ENCODE results near the gene IL21R.

The IL21R gene

DNA sequence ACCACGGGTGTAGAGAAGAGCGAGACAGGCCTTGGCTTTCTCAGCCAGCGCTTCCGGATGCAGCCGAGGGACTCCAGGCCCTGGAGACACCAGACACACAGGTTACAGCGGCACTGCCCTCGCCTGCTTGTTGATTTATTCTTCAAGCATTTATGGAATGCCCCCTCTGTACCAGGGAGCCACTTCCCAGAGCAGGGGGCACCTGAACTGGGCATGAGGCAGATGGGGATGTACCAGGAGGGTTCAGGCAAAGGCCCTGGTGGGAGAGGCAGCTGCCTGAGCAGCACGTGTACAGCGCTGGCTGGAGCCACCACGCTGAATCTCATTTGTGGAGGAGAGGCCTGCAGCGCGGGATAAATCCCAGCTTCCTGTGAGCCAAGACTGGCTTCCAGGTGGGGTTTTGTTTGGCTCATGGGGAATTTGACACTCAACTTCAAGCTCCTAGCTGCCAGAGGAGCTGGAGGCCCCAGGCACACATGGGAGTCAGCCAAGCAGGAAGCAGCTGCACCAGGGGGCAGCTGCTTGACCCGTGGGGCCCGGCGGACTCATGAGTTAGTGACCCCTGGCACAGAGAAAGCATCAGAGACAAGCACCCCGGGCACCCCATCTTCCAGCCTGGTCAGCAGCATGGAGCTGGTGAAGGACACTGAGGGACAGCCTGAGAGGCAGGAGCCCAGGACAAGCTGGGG lies 59.7 kb downstream of the IL21R start:
- in situ Hi-C loops (cut with HindIII; ENCODE audit: low sequenced_read_pairs) = no loop called here

DNA sequence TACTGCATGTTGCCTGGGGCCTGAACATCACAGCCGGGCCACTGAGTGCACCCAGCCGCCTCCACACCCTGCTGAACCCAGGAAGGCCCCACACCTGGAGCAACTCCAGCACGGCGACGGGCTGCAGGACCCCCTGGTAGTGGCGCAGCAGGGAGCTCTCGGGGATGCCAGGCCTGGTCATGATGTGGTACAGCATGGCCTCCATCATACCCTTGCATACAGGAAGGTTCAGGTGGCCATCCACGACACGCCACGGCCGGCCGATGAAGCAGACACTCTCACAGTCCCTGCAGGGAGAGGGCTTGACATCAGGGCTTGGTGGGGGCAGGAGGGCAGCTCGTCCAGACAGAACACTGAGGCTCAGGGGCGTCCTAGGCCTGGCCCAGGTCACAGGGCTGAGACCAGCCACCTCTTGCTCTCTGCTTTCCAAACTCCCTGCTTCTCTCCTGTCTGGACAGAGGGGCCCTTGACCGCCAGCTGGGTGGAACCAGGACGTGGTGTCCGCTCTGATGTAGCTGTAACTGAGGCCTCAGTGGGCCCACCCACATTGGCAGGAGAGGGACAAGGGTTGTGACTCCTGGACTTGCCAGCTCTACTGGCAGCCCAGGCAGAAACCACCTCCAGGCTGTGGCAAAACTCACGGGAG lies 60.3 kb downstream of the IL21R start:
- in situ Hi-C loops (cut with HindIII; ENCODE audit: low sequenced_read_pairs) = no loop called here

DNA sequence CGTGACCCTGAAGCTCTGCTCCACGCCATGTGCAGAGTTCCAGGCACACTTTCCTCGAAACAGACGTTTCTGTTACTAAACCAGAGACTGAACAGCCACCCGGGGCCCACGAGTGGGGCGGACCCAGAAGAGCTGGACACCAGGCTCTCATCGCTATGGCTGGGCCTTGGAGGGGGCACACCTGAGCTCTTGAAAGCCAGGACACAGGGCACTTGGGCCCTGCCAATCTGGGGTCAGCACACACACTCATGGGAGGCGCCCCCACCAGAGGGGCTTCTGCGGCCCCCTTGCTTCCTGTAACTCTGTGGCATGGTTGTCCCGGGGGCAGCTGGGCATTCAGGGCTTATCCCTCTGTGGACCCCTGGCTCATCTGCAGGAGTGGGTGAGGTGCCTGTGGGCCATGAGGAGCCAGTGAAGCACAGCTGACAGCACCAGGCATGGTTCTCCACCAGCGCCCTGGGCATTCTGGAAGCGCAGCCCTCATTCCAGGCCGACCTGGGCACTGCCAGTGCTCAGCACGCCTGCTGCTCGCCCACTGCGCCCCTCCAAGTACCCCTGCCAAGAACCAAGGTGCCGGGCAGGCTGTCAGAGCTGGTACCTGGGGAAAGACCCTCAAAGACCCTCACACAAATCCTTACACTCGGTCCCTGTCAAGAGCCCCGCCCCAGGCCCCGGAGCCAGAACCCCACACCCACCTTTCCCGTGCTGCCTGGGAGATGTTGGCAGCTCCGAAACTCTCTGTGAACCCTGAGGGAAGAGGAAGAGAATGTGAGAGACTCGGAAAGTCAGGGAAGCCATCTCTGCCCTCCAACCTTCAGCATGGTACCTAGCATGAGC lies 61.1 kb downstream of the IL21R start:
- in situ Hi-C loops (cut with HindIII; ENCODE audit: low sequenced_read_pairs) = no loop called here

DNA sequence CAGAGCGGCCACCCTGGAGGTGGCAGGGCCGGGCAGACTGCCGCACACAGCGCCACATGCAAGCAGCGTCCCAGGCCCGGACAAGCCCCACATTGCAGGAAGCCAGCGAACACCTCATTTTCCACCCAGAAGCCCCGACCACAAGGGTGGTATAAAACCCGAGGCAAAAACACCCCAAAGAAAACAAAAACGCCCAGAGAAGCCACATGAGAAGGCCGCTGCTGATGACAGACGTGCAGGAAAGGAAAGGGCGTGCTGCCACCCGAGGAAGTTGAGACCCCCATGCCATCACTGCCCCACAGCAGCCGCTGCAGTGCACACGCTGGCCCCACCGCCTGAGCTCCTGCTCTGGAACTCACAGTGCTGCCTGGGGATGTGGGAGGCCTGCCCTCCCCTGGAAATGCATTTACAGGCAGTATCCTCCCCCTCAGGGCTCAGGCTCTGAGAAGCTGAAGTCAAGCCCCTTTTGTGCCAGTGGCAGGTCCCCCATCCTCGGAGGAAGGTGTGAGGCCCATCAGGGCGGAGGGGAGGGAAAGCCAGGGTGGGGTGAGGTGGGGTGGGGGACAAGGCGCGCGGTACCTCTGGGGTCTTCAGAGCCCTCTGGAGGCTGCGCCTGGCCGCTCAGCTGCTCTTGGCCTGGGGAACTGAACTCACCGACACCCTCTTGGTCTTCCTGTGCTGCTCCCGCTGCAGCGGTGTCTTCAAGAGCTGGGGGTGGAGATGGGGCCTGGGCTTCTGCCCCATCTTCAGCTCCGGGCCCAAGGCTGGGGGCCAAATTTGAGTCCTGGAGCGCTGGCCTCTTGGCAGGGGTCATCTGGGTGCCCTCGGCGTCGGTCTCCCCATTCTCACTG lies 62.0 kb downstream of the IL21R start:
- in situ Hi-C loops (cut with HindIII; ENCODE audit: low sequenced_read_pairs) = no loop called here

DNA sequence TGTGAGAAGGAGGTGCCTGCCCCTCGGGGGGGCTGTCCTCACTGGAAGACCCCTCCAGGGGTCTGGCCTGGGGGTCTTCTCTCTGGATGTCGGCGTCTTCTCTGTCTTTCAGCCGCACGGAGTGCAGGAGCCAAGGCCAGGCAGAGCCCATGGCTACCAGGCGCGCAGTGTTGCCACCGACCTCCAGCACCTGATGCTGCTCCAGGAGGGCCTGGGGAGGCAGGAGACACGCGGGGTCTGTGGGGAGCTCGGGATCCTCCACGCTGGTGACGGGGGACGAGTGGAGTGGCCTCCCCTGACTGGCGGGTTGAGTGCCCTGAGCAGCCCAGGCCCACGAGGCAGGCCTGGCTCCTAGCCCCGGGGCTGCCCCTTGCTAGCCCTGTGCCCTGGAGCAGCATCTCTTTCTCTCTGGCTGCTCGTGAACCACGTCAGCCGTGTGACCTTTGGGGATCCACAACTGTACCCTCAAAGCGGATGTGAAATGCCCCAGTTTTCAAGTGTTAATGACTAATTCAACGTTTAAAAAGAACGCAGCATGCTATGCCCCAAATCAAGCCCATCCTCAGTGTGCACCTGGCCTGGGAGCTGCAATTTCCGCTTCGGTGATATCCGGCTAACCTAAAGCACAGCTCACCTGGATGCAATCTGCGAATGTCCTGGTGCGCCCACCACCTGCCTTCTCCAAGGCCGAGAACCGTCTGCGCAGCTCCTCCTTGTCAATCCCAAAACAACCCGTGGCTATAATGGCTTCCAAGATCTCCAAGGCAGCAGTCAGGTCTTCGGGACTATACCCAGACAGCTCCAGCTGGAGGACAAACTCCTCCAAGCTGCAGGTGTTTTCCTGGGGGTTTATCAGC lies 62.9 kb downstream of the IL21R start:
- in situ Hi-C loops (cut with HindIII; ENCODE audit: low sequenced_read_pairs) = no loop called here

DNA sequence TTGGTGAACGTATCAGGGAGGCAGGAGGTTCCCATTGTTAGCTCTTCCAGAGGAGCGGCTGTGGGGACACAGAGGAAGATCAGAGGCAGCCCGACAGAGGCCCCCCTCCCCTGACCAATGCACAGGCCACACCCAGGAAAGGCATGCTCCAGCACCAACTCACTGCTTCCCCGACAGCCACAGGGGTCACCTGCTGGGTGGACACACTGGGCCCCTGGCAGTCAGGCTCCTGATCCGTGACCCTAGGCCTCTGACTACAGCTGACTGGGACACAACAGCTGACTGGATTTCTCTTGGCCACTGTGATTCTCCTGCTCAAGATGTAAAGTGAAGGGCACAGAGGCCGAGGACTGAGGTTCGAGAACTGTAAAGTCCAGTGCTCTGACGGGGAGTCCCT lies 63.5 kb downstream of the IL21R start:
- in situ Hi-C loops (cut with HindIII; ENCODE audit: low sequenced_read_pairs) = no loop called here

DNA sequence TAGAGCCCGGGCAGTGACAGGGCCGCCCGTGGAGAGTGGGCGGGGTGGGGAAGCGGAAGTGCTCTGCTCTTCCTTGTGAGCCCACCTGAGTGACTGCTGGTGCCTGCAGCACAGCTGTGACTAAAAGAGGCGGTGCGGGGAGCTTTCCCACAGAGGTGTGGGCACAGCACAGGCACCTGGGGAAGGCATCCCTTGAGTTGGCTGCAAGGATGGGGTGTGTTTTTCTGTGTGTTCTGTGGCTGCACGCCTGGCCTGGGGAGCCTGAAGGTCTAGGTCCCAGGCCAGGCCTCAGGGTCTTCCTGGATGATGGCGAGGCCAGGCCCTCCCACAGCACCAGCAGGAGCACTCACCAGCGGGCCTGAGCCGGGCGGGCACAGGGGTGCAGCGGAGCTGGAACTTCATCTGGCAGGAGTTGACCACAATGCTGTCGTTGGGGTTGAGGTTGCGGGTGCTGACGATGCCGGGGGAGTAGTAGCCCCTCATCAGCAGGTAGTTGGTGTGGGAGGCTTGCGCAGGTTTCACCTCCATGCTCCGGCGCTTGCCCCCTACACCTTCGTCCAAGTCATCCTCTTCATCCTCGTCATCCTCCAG lies 67.1 kb downstream of the IL21R start:
- in situ Hi-C loops (cut with HindIII; ENCODE audit: low sequenced_read_pairs) = no loop called here

DNA sequence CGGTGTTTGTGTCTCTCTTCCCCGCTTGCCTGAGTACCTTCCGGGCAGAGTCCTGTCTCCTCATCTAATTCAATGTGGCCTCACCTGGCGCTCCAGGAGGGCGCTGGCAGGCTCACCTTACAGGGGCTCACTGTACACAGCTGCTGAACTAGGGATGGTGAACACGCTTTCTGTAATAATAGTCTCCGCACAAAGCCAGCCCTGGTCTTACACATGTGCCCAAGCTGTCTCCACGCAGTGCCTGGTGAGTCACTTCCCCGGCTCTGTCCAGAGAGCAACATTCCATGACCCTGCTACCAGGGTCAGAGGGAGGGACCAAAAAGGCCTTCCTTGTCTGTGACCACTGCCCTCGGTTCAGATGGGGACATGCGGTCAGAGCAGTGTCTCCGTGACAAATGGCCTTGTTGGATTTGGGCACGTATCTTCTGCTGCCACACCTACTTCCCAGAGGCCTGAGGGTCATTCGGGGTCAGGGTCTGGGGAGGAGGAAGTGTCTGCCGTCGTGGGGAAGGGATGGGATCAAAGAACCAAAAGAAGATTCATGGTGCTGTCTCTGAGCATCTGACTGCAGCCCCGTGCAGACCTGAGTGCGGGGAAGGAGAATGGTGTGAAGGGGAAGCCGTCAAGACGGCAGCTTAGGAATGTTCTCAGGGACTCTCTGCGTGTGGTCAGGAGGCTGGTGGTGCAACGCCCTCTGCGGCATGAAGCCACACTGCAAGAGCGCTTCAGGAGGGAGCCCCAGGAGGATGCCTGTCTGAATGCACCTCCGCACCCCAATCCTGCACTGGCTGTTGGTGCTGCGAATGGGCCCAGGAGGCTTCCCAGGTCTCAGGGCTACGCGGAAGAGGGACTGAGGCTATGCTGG lies 68.8 kb downstream of the IL21R start:
- in situ Hi-C loops (cut with HindIII; ENCODE audit: low sequenced_read_pairs) = no loop called here

DNA sequence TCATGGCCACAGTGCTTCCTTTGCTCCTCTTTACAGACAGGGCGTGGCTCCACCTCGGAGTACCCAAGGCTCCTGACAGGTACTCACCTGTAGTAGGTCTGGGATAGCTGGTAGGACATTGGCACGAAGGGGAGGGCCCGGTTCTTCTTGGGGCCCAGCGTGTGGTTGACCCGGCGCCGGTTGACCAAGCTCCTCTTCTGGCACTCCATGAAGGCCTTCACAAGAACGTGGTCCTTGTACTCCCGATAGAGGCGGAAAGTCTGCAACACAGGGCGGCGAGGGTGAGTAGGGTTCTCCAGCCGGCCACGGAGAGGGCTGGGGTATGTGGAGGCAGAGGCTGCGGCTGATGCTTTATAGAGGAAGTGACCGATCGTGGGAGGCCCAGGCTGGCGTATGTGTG lies 69.7 kb downstream of the IL21R start:
- in situ Hi-C loops (cut with HindIII; ENCODE audit: low sequenced_read_pairs) = no loop called here

DNA sequence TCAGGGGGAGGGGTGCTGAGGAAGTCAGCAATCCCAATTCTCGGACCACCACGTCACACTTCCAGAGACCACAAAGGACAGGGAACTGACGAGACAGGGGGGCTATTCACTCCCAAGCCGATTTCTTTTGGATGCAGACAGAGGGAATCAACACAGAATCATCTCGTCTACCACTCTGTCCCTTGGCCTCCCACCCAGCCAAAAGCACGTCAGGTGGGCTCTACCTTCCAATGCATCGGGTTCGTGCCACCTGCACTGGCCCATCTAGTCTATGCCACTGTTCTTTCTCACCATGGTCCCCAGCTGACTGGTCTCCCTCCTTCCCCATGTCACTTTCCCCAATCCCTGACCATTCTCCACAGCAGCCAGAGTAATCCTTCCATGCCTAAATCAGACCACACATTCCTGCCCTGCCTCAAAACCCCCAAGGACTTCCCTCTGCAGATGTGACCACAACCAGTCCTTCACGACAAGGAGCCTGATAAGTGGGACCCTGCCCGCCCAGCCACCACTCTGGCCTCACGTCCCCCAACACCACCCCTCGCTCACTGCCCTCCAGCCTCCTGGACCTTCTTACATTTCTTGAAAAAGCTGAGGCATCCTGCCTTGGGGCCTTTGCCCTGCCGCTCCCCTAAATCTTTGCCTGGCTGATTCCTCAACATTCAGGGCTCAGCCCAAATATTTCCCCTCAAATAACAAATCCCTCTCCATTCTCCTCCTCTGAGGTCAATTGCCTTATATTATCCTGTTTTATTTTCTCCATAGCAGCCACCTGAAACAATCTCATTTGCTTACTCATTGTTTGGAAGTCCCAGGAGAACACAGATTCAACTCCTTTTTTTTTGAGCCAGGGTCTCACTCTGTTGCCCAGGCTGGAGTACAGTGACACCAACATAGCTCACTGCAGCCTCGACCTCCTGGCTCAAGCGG lies 70.4 kb downstream of the IL21R start:
- in situ Hi-C loops (cut with HindIII; ENCODE audit: low sequenced_read_pairs) = no loop called here

DNA sequence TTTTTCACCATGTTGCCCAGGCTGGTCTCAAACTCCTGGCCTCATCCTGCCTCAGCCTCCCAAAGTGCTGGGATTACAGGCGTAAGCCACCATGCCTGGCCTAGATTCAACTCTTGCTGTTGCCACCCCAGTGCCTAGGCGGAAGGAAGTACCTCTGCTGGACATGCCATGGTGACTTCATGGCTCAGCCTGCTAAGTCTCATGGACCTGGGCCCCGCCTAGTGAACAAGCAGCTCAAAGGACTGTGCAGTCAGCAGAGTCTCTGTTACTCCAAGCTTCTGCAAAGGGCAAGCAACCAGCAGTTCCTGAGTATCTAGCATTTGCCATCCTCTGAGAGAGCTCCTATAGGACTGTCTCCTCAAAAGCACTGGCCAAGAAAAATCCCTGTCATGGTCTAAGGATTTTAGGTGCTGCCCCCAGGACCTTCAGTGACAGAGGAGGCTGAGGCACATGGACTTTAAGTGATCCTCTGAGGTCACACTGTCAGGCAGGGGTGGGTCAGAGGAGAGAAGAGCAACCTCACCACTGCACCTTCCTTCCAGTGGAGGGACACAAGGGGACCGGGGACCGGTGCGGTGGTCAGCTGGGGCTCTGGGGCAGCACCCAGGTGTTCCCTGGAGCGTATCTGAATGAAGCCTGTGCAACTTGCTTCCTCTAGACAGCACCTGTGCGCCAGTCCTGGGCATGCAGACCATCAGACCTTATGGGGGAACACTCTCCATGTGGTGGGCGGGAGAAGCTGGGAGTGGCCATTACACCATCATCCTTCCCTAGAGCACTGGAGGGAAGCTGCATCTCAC lies 71.3 kb downstream of the IL21R start:
- in situ Hi-C loops (cut with HindIII; ENCODE audit: low sequenced_read_pairs) = no loop called here

DNA sequence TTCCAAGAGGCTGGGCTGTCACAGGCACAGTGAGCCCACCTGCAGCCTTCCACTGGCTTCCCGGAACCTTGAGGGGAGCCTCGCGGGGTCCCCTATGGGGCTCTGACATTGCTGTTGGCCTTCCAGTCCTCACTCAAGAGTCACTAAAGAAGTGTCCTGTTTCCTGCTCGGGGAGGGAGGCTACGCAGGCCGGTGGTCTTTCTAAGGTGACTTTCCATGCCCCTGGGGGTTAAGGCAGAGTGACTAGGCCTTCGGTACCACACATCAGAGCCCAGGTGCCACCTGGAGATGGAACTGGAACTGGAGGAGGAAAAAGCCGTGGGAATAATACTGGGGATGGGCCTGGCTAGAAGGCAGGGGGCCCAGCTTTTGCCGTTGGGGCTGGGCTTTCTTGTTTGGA lies 72.1 kb downstream of the IL21R start:
- in situ Hi-C loops (cut with HindIII; ENCODE audit: low sequenced_read_pairs) = no loop called here

DNA sequence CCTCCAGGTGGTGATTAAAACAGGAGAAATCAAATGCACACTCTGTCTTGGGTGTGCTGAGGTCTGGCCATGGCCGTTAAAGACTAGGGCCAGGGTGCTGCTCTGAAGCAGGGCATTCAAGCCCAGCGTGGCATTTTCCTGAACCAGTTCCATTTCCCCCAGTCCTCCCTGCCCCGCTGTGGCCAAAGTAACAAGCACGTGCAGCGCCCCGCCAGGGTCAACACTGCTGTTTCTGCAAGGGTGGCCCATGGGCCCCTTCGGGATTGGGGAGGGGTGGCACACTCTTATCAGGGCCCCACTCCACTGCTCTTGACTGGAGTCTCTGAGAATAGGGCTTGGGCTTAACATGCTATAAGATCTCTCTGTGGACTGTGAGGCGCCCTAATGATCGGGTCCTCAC lies 72.9 kb downstream of the IL21R start:
- in situ Hi-C loops (cut with HindIII; ENCODE audit: low sequenced_read_pairs) = no loop called here

DNA sequence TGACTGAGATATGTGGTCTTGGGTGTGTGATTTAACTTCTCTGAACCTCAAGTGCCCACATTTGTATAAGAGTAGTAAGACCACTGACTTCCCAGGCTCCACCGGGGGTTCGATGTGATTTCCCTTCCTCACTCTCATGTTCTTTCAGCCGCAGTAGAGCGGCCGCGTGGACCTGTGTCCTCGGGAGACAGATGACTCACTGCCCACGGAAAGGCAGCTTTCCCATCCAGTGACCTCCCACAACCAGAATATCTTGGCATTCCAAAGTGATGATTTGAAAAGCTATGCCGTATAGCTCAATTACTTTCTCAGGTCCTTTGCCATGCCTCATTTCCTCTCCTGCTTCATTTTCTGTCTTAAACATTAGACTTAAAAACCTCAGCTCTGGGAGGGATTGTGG lies 73.6 kb downstream of the IL21R start:
- in situ Hi-C loops (cut with HindIII; ENCODE audit: low sequenced_read_pairs) = no loop called here

DNA sequence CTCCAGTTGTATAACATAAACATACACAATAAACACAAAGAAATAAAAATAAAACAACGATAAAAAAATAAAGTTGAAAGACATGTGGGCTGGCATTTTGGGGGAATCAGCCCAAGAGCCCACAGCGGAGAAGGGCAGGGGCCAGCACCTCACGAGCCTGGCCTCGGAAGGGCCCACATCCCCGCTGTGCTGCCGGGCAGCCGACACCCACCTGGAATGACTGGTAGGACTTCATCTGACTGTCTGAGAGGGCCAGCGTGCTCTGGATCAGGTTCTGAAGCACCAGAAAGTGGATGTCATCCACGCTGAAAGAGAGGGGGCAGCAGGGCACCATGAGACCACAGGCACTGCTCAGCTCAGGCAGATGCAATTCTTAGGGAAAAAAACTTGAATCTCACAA lies 74.3 kb downstream of the IL21R start:
- in situ Hi-C loops (cut with HindIII; ENCODE audit: low sequenced_read_pairs) = no loop called here

DNA sequence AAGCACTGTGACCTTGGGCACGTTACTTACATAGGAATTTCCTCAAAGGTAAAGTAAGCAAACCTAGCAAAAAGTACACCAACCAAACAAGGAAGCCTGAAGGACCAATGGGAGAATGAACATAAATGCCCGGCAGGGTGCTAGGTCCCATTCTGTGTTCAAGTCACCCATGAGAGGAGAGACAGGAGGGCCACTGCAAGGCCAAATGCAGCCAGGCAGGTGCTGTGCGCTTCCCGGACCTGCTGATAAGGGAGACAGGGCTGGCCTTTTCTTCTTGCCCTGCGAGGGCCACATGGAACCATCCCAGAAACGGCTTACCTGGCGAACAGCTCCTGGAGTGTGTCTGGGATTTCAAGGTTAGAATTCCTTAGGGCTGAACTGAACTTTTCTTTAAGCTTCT lies 78.8 kb downstream of the IL21R start:
- in situ Hi-C loops (cut with HindIII; ENCODE audit: low sequenced_read_pairs) = no loop called here
